HUES6 (cell line): ENCODE measurements around the gene ATP2B2.

Source experiments
- H3K27ac ChIP-seq: 2 replicates; pipeline ENCODE4 v1.7.0; 2013; ENCODE audit warnings: low read depth, mild to moderate bottlenecking, low read length, inconsistent platforms
- H3K27me3 ChIP-seq: 2 replicates; pipeline ENCODE4 v1.6.1; 2013; ENCODE audit warnings: low read length; ENCODE audit not compliant: control insufficient read depth, insufficient read depth
- H3K36me3 ChIP-seq: 2 replicates; pipeline ENCODE4 v1.6.1; 2013; ENCODE audit warnings: low read length; ENCODE audit not compliant: control insufficient read depth, insufficient read depth
- H3K4me1 ChIP-seq: 2 replicates; pipeline ENCODE4 v1.6.1; 2013; ENCODE audit warnings: low read length; ENCODE audit not compliant: control insufficient read depth, insufficient read depth
- H3K4me3 ChIP-seq: 2 replicates; pipeline ENCODE4 v1.5.1; 2013; ENCODE audit warnings: low read depth, low read length
- H3K9ac ChIP-seq: one replicate; pipeline ENCODE4 v1.6.1; 2013; ENCODE audit warnings: mild to moderate bottlenecking, low read length
- H3K9me3 ChIP-seq: 2 replicates; pipeline ENCODE4 v1.6.1; 2013; ENCODE audit warnings: low read depth, low read length; ENCODE audit not compliant: control insufficient read depth, insufficient read depth

The ATP2B2 gene

DNA sequence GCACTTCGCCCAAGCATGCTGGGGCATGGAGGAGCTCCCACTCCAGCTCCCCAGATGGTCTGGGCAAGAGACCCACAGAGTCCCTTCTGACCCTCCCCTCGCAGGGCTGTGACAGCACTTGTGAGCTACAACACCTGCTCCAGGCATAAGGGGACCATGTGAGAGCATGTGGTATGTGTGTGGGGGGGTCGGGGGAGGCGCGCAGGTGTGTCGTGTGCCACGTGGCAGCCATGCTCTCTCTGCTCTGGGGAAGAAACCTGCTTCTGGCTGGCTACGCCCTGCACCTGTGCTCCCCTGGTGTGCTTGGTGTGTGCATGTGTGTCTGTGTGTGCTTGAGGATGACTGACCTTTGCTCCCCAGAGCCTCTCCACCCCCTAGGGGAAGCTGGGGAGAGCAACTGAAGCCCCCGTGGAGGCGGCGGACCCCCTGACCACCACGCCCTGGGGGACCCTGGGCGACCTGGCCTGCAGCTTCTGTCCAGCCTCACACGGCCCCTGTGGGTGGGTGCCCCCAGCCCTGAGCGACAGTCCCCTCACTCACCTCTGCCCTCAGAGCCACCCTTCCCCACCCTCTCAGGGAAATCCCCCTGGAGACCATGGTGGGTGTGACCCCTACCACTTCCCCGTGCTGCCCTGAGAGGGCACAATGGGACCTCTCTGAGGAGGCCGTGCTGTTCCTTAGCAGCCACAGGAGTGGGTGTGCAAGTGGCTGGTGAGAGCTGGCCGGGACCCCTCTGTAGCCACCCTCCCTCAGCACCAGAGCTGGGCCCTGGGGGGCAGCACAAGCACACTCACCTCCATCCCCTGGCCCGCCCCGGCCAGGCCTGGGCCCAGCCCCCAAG, 167.8 kb downstream of the ATP2B2 start:
- Histone ChIP-seq H3K9me3 (no peaks in the 10 kb centered on the region), H3K4me3 (no peak overlapping the region), H3K27me3 (no peaks in the 10 kb centered on the region), H3K4me1 (no peaks in the 10 kb centered on the region), H3K9ac (no peak overlapping the region), H3K36me3 (no peaks in the 10 kb centered on the region), H3K27ac (no peak overlapping the region)

DNA sequence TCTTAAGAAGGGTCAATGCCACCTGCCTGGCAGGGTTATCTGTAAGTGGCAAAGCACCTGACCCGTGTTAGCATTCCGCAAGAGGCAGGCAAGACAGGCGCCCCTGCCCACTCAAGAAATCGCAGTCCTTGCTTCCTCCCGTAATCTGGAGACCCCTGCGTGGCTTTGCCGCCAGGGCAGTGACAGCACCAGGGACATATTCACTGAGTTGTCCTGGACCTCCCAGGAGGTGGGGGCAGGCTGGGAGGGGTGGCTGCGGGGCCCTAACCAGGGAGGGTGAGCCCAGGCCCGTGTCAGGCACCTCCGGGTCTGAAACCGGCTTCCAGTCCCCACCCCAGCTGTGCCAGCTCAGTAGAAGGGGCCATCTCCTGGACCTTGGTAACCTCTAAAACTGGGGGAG, 168.6 kb downstream of the ATP2B2 start:
- Histone ChIP-seq H3K9me3 (no peaks in the 10 kb centered on the region), H3K4me3 (no peak overlapping the region), H3K27me3 (peaks cover 2% of the 10 kb centered on the region; the same call in 1 of the 2 replicates), H3K4me1 (no peaks in the 10 kb centered on the region), H3K9ac (no peak overlapping the region), H3K36me3 (no peaks in the 10 kb centered on the region), H3K27ac (no peak overlapping the region)

- Histone ChIP-seq H3K27ac (no peak overlapping the region), H3K27me3 (peaks cover 6% of the 10 kb centered on the region; the same call in 1 of the 2 replicates), H3K4me3 (no peak overlapping the region), H3K9ac (no peak overlapping the region), H3K4me1 (no peaks in the 10 kb centered on the region), H3K9me3 (no peaks in the 10 kb centered on the region), H3K36me3 (no peaks in the 10 kb centered on the region)
Observed at GRCh38 chr3:10335871-10336622, 169.3 kb downstream of the ATP2B2 start.

DNA sequence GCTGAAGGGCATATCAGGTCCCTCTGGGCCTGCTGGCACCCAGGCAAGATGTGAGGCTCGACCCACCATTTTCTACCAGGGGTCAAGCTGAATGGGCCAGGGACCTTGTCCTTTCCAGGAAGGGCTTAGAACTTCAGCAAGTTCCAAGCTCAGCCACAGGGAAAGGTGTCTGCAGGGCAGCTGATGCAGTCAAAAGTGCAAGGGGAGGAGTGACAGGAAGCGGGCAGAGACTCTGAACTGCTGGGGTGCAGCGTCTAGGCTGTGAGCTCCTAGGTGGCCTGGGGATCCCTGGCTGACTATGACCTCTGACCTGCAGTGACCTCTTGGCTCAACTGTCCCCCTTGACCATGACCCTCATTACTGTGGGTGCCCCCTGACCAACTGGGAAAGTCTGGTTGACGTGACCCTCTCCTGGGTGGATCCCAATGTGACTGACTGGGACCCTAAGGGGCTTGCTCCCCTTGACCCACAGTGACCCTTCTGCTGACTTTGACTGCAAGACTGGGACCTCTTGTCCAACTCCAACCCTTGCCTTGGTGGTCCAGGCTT, 170.1 kb downstream of the ATP2B2 start:
- Histone ChIP-seq H3K27me3 (peaks cover 12% of the 10 kb centered on the region; the same call in 1 of the 2 replicates), H3K9me3 (no peaks in the 10 kb centered on the region), H3K27ac (no peak overlapping the region), H3K9ac (no peak overlapping the region), H3K4me3 (no peak overlapping the region), H3K36me3 (no peaks in the 10 kb centered on the region), H3K4me1 (no peaks in the 10 kb centered on the region)

DNA sequence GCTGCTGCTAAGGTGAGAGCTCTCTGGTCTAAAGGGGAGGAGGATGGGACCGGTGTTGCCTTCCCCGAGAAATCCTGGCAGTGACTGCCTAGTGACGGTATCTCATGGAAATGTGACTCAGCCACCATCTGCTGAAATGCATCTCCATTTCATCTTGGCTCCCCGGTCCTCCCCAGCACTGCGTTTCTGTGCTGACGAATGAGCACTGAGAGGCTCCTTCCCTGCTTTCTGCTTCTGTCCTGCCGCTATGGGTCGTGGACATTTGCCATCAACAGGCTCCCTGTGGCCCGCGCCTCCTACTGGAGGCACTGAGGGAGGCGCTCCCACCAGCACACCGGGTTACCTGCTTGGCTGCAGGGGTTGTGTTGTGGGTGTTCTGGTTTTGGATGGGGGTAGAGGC, 170.9 kb downstream of the ATP2B2 start:
- no peak overlapping the region for H3K27ac ChIP-seq
- no peaks in the 10 kb centered on the region for H3K9me3 ChIP-seq
- no peak overlapping the region for H3K9ac ChIP-seq
- H3K36me3 ChIP-seq = no peaks in the 10 kb centered on the region
- peaks cover 20% of the 10 kb centered on the region for H3K27me3 ChIP-seq
- H3K4me1 ChIP-seq = no peaks in the 10 kb centered on the region
- H3K4me3 ChIP-seq = no peak overlapping the region

GRCh38 chr3:10334042-10334441, 171.3 kb downstream of the ATP2B2 start:
- Histone ChIP-seq H3K9ac (no peak overlapping the region), H3K9me3 (no peaks in the 10 kb centered on the region), H3K36me3 (no peaks in the 10 kb centered on the region), H3K27ac (no peak overlapping the region), H3K27me3 (peaks cover 24% of the 10 kb centered on the region), H3K4me3 (no peak overlapping the region), H3K4me1 (no peaks in the 10 kb centered on the region)

DNA sequence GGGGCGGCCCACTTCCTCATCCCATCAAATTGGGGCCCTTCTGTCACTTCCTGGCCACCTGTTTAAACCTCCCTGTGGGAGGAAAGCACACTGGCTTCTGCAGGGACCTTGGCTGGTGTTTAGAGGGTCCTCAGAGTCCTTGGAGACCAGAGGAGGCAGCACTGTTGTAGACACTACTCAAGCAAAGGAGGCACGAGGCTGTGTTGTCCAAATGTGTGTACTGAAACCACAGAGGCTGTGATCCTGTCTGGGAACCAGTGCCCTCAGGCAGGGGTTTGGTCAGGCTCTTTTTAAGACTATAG, 172.1 kb downstream of the ATP2B2 start:
- Histone ChIP-seq H3K27me3 (peaks cover 32% of the 10 kb centered on the region), H3K9ac (no peak overlapping the region), H3K4me1 (no peaks in the 10 kb centered on the region), H3K4me3 (no peak overlapping the region), H3K36me3 (no peaks in the 10 kb centered on the region), H3K27ac (no peak overlapping the region), H3K9me3 (no peaks in the 10 kb centered on the region)

GRCh38 chr3:10332481-10333348, 172.7 kb downstream of the ATP2B2 start:
- H3K27ac ChIP-seq = no peak overlapping the region
- no peak overlapping the region for H3K9ac ChIP-seq

DNA sequence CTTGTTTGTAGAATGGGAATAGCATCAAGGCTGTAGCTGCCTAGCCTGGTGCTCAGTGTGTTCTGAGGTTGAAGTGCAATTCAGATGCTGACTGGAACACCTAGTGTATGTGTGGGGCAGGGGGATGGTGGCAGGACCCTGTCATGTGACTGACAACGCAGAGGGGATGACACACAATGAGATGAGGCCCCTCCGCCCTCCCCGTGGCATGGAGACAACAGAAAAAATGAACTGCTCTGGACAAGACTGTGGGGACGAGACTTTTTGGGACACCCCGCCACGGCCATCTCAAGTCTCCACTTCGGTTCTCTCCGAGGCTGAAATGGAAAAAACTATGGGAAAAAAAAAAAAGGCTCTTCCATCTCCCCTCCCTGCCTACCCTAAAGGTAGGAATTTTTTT, 174.1 kb downstream of the ATP2B2 start:
- Histone ChIP-seq H3K9ac (no peak overlapping the region), H3K4me1 (no peaks in the 10 kb centered on the region), H3K4me3 (no peak overlapping the region), H3K9me3 (no peaks in the 10 kb centered on the region), H3K36me3 (no peaks in the 10 kb centered on the region), H3K27ac (no peak overlapping the region), H3K27me3 (peaks cover 50% of the 10 kb centered on the region)

More at GRCh38 chr3:10332481-10333348, 172.7 kb downstream of the ATP2B2 start:
- Histone ChIP-seq H3K4me1 (no peaks in the 10 kb centered on the region), H3K9me3 (no peaks in the 10 kb centered on the region), H3K36me3 (no peaks in the 10 kb centered on the region), H3K27me3 (peaks cover 36% of the 10 kb centered on the region), H3K4me3 (no peak overlapping the region)

DNA sequence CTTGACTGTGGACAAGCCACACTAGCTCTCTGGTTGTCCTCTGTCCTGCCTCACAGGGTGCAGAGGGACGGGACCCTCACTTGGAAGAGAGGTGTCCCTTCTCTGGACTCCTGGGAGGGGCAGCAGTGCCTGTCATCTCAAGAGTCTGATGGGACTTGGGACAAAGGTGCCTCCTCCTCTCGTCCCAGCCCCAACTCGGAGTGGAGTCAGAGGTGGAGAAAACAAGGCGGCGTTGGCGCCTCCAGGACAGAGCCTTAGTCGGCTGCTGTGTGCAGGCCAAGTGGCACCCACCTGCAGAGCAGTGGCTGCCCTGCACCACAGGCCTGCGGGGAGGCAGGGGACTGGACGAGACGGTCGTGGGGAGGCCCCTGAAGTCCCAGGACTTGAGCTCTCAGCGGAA, 175.1 kb downstream of the ATP2B2 start:
- no peaks in the 10 kb centered on the region for H3K36me3 ChIP-seq
- no peaks in the 10 kb centered on the region for H3K4me1 ChIP-seq
- no peak overlapping the region for H3K4me3 ChIP-seq
- peaks cover 59% of the 10 kb centered on the region for H3K27me3 ChIP-seq
- no peaks in the 10 kb centered on the region for H3K9me3 ChIP-seq
- H3K27ac ChIP-seq = no peak overlapping the region
- H3K9ac ChIP-seq = no peak overlapping the region
